HepG2 (cell line): ENCODE results near the gene ATG7. TPM values are rescaled to one million over a fixed set of nuclear protein-coding genes. Genes with fewer than 3 reads are reported as not detected.

ENCODE experiments used
- ARID4A ChIP-seq: sonication (generic); formaldehyde crosslinking; IDR thresholded peaks from 2 replicates; pipeline ENCODE4 v1.5.0; 2020; ENCODE audit warnings: mild to moderate bottlenecking, missing genetic modification reagents, borderline replicate concordance
- ATF2 ChIP-seq: sonication (generic); formaldehyde crosslinking; IDR thresholded peaks from 2 replicates; pipeline ENCODE4 v1.4.0; 2020; ENCODE audit warnings: missing genetic modification reagents
- DRAP1 ChIP-seq: IDR thresholded peaks from 2 replicates; pipeline ENCODE4 v1.6.1; 2016; ENCODE audit warnings: missing genetic modification reagents, missing compliant biosample characterization
- FOXO1 ChIP-seq: sonication (generic); formaldehyde crosslinking; IDR thresholded peaks from 2 replicates; pipeline ENCODE4 v1.4.0; 2020; ENCODE audit warnings: missing genetic modification reagents
- GATAD2A ChIP-seq: IDR thresholded peaks from 2 replicates; pipeline ENCODE4 v1.6.1; 2016
- GMEB1 ChIP-seq: sonication (generic); formaldehyde crosslinking; IDR thresholded peaks from 2 replicates; pipeline ENCODE4 v1.5.1; 2020; ENCODE audit warnings: missing genetic modification reagents, mild to moderate bottlenecking, borderline replicate concordance
- IRF9 ChIP-seq: sonication (generic); formaldehyde crosslinking; IDR thresholded peaks from 2 replicates; pipeline ENCODE4 v1.8.0; 2022; ENCODE audit warnings: missing genetic modification reagents, mild to moderate bottlenecking, borderline replicate concordance
- RBFOX2 ChIP-seq: fragments of 200-400 bp; formaldehyde crosslinking; IDR thresholded peaks from 2 replicates; pipeline ENCODE4 v1.6.1; 2017; ENCODE audit warnings: low read depth, mild to moderate bottlenecking, low read length
- SUZ12 ChIP-seq: fragments of 150-350 bp; IDR thresholded peaks from 2 replicates; pipeline ENCODE4 v1.6.1; 2014; ENCODE audit warnings: low read depth, low read length
- ZBTB1 ChIP-seq: sonication (generic); formaldehyde crosslinking; IDR thresholded peaks from 2 replicates; pipeline ENCODE4 v1.4.0; 2020; ENCODE audit warnings: missing genetic modification reagents, borderline replicate concordance
- ZEB1 ChIP-seq: IDR thresholded peaks from 2 replicates; pipeline ENCODE4 v1.6.1; 2012; ENCODE audit warnings: mild to moderate bottlenecking, low read depth, inconsistent platforms; ENCODE audit not compliant: insufficient replicate concordance
- ZFYVE20 ChIP-seq: sonication (generic); formaldehyde crosslinking; IDR thresholded peaks from 2 replicates; pipeline ENCODE4 v1.8.0; 2023; ENCODE audit warnings: low read depth, mild to moderate bottlenecking, moderate library complexity, missing genetic modification reagents, borderline replicate concordance
- ZNF367 ChIP-seq: sonication (generic); formaldehyde crosslinking; IDR thresholded peaks from 2 replicates; pipeline ENCODE4 v1.4.0; 2020; ENCODE audit warnings: missing genetic modification reagents, borderline replicate concordance
- ZNF589 ChIP-seq: sonication (generic); formaldehyde crosslinking; conservative IDR thresholded peaks from 2 replicates; pipeline ENCODE4 v1.8.0; 2022; ENCODE audit warnings: mild to moderate bottlenecking, moderate library complexity, missing genetic modification reagents
- ZNF770 ChIP-seq: sonication (generic); formaldehyde crosslinking; IDR thresholded peaks from 2 replicates; pipeline ENCODE4 v1.5.0; 2020; ENCODE audit warnings: mild to moderate bottlenecking, missing genetic modification reagents
- polyA plus RNA-seq, 8 experiments: library from polyadenylated mRNA; depleted of rRNA in 3 of 8; stranded (reverse) in 7 of 8; unstranded in 1 of 8; fragments of >200 nt; fragmentation: Illumina TruSeq in 4 of 8; extraction: Trizol in 4 of 8; gene quantifications; 2 replicates each; pipeline versions ENCODE4 v1.2.1 to v1.2.3, GENCODE V29; 2011 to 2016; ENCODE audit warnings: low read depth in 4 of 8, missing spikeins in 1 of 8, mixed read lengths in 1 of 8; ENCODE audit not compliant: insufficient read depth in 1 of 8
- total RNA-seq, 5 experiments: library from RNA; depleted of rRNA; stranded (reverse); fragments of >200 nt; fragmentation: Illumina TruSeq; extraction: Trizol; gene quantifications; 2 replicates each; pipeline ENCODE4 v1.2.3, GENCODE V29; 2016; ENCODE audit warnings: low read depth in 1 of 5

The ATG7 gene
- total and polyA plus RNA-seq, 2 of the 13 experiments (the other 11 are each of a cell fraction or from before 2014, with no cell fraction given) = 7.8 to 22.1 TPM

GRCh38 chr3:11591391-11592282 is 319.4 kb downstream of the ATG7 start (continued):
- TF ChIP-seq ARID4A (CRISPR knock-in tag) (peak; percentile 28; the same call in 1 of the 2 replicates), GATAD2A (peak; percentile 78), FOXO1 (CRISPR knock-in tag) (0 out of 2 replicates have a peak, but pooled peaks have one; percentile 13), ZNF770 (no peak), ZNF589 (no peak), ZNF367 (CRISPR knock-in tag) (no peak), DRAP1 (CRISPR knock-in tag) (0 out of 2 replicates have a peak, but pooled peaks have one; percentile 34), GMEB1 (CRISPR knock-in tag) (no peak), ATF2 (CRISPR knock-in tag) (no peak), ZBTB1 (CRISPR knock-in tag) (no peak), IRF9 (CRISPR knock-in tag) (no peak), SUZ12 (no peak), ZEB1 (no peak), ZFYVE20 (CRISPR knock-in tag) (no peak), RBFOX2 (no peak)
